Kidney (tissue), 14 donors: ENCODE data around the gene TBC1D3B. TPM values are rescaled to one million over a fixed set of nuclear protein-coding genes. Genes with fewer than 3 reads are reported as not detected.

Experiments used
- DNase-seq, 5 donors: peaks; one replicate each; pipeline ENCODE4 v3.0.0-alpha.2; 2013 to 2020
- FAIRE-seq: peaks from 2 replicates; lab custom pipeline; 2012; peaks lifted over from hg19 to GRCh38; lab: Jason Lieb, UNC
- H3K27ac ChIP-seq, 2 donors: one replicate each; pipeline ENCODE4 v1.7.0; 2013; ENCODE audit warnings: low read depth in 2 of 2, low read length in 2 of 2, inconsistent platforms in 1 of 2
- H3K27me3 ChIP-seq: one replicate; pipeline ENCODE4 v1.7.1; 2013; ENCODE audit warnings: low read length, inconsistent platforms; ENCODE audit not compliant: control insufficient read depth, insufficient read depth
- H3K36me3 ChIP-seq, 3 donors: one replicate each; pipeline versions ENCODE4 v1.7.0 to v1.7.1; 2013; ENCODE audit warnings: low read length in 3 of 3, control low read depth in 1 of 3, inconsistent platforms in 1 of 3; ENCODE audit not compliant: insufficient read depth in 3 of 3, control insufficient read depth in 2 of 3
- H3K4me1 ChIP-seq, 3 donors: one replicate each; pipeline versions ENCODE4 v1.7.0 to v1.7.1; 2013; ENCODE audit warnings: low read length in 3 of 3, inconsistent platforms in 1 of 3, low read depth in 1 of 3; ENCODE audit not compliant: control insufficient read depth in 2 of 3, insufficient read depth in 2 of 3
- H3K4me3 ChIP-seq, 3 donors: one replicate each; pipeline versions ENCODE4 v1.7.0 to v1.8.1; 2013; ENCODE audit warnings: low read length in 3 of 3, control low read depth in 1 of 3, inconsistent platforms in 1 of 3
- H3K9ac ChIP-seq, 3 donors: one replicate each; pipeline versions ENCODE4 v1.7.0 to v1.7.1; 2013; ENCODE audit warnings: low read length in 3 of 3, control low read depth in 1 of 3, inconsistent platforms in 1 of 3
- H3K9me3 ChIP-seq, 3 donors: one replicate each; pipeline versions ENCODE4 v1.7.0 to v1.7.1; 2013; ENCODE audit warnings: low read length in 3 of 3, control low read depth in 1 of 3, inconsistent platforms in 1 of 3; ENCODE audit not compliant: control insufficient read depth in 2 of 3, insufficient read depth in 1 of 3
- intact Hi-C: fragments of 100-400 bp; cut with DNase I; formaldehyde crosslinking; loops from one replicate; pipeline ENCODE4 v1.11.1; 2022
- polyA plus RNA-seq: library from polyadenylated mRNA; stranded (reverse); fragments of 350-450 nt; fragmentation: Illumina TruSeq; extraction: RNeasy Lipid Tissue Mini Kit (QIAGEN cat#74804); gene quantifications from one replicate; pipeline ENCODE4 v1.2.3, GENCODE V29; 2014; ENCODE audit warnings: low read depth, low replicate concordance; ENCODE audit not compliant: insufficient read depth
- total RNA-seq: library from RNA; stranded (reverse); fragmentation: NEBNext Ultra II Directional; extraction: Animal tissue kit (Norgen Biotek cat#: 25700); gene quantifications from one replicate; pipeline ENCODE4 v1.2.1, GENCODE V29; 2021
- TF ChIP-seq, protein P1 (sequence below): IDR thresholded peaks from 3 replicates; pipeline ENCODE4 v1.5.1; 2012; ENCODE audit warnings: mild to moderate bottlenecking, moderate library complexity, borderline replicate concordance; ENCODE audit not compliant: insufficient read depth; ENCODE audit errors: extremely low read depth
- donor health status: control.
- donor health status: control.
- donor health status: control.
- donor health status: control.
- donor health status: control.
- donor health status: DM: yes; HTN: yes; CAD: no.
- donor health status: Normal renal cell carcinoma (clear cell type).

TBC1D3B gene
- total and polyA plus RNA-seq, 2 donors from 2014 or later: 1.3 to 7.7 TPM

DNA sequence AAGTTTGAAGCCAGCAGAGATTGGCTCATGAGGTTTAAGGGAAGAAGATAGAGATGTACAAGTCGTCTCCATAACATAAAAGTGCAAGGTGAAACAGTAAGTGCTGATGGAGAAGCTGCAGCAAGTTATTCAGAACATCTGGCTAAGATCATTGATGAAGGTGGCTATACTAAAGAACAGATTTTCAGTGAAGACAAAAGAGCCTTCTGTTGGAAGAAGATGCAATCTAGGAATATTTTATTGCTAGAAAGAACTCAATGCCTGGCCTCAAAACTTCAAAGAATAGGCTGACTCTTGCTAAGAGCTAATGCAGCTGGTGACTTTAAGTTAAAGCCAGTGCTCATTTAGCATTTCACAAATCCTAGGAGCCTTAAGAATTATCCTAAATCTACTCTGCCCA is 46.8 kb downstream of the TBC1D3B start:
- intact Hi-C loops: no loop called here
- no peak for FAIRE-seq

DNA sequence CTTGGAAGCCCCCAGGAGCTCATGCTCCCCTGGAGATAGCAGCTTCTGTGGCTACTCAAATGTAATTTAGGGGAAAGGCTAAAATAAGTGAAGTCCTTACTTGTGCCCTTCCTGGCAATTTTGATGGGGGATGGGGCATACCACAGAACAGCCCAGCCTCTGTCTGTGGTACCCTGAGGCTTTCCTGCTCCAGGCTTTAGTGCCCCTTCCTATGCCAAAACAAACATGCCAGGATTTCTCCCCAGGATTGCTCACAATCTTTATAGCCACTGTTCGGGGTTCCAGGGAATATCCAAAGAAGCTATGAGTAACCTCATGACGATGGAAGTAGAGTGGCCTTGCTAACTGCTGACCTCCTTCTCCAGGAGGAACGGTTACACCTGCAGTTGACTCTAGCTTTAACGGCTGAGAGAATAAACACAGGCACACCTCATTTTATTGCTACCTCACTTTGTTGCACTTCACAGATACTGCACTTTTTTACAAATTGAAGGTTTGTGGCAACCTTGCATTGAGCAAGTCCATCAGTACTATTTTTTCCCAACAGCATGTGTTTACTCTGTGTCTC is 47.9 kb downstream of the TBC1D3B start:
- no peaks in the 10 kb centered on the region for H3K4me1 ChIP-seq
- peaks cover 0 to 13% (median 7%) of the 10 kb centered on the region in 3 donors for H3K9me3 ChIP-seq
- FAIRE-seq (no peak), DNase-seq (no peak)
- intact Hi-C loops: no loop called here
- H3K4me3 ChIP-seq: no peak overlapping the region
- no peaks in the 10 kb centered on the region for H3K36me3 ChIP-seq
- no peak overlapping the region for H3K9ac ChIP-seq
- H3K27me3 ChIP-seq: no peaks in the 10 kb centered on the region
- TF ChIP-seq, protein P1, sequence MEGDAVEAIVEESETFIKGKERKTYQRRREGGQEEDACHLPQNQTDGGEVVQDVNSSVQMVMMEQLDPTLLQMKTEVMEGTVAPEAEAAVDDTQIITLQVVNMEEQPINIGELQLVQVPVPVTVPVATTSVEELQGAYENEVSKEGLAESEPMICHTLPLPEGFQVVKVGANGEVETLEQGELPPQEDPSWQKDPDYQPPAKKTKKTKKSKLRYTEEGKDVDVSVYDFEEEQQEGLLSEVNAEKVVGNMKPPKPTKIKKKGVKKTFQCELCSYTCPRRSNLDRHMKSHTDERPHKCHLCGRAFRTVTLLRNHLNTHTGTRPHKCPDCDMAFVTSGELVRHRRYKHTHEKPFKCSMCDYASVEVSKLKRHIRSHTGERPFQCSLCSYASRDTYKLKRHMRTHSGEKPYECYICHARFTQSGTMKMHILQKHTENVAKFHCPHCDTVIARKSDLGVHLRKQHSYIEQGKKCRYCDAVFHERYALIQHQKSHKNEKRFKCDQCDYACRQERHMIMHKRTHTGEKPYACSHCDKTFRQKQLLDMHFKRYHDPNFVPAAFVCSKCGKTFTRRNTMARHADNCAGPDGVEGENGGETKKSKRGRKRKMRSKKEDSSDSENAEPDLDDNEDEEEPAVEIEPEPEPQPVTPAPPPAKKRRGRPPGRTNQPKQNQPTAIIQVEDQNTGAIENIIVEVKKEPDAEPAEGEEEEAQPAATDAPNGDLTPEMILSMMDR: no peak
- H3K27ac ChIP-seq: no peak overlapping the region

More for the DNA sequence above, 46.8 kb downstream of the TBC1D3B start:
- Histone ChIP-seq H3K9me3 (peaks cover 0 to 13% (median 7%) of the 10 kb centered on the region in 3 donors), H3K4me1 (no peaks in the 10 kb centered on the region), H3K9ac (no peak overlapping the region), H3K36me3 (no peaks in the 10 kb centered on the region), H3K27ac (no peak overlapping the region), H3K4me3 (no peak overlapping the region), H3K27me3 (no peaks in the 10 kb centered on the region)
- TF ChIP-seq, protein P1: no peak
- DNase-seq: peak in 1 of 5 donors; percentile 46

DNA sequence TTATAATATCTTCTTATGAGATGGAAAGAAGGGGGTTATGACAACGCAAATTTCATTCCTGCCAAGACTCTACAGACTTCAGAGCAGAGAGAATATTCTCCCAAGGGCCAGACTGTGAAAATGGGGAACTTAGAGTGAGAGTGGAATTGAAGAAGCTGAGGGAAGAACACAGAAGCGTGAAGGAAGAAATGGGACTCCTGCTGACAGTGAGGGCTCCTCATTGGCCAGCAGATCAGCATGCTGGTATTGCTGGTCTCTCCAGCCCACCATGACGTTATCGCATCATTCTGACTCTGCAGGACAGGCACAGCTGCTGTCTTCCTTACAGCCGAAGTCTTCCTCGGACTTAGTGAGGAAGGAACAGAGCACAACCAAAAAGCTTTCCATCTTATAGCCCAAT is 48.5 kb downstream of the TBC1D3B start:
- Histone ChIP-seq H3K36me3 (no peaks in the 10 kb centered on the region), H3K9ac (no peak overlapping the region), H3K27me3 (no peaks in the 10 kb centered on the region), H3K4me1 (no peaks in the 10 kb centered on the region), H3K4me3 (no peak overlapping the region), H3K9me3 (peaks cover 0 to 13% (median 7%) of the 10 kb centered on the region in 3 donors), H3K27ac (no peak overlapping the region)
- DNase-seq (no peak), FAIRE-seq (no peak)
- intact Hi-C loops: no loop called here
- TF ChIP-seq, protein P1: no peak
